H1 (cell line): ENCODE data around the gene MRGPRE. TPM values are rescaled to one million over a fixed set of nuclear protein-coding genes. Genes with fewer than 3 reads are reported as not detected.

Experiments
- CTCF ChIA-PET: fragments of 300-600 bp; sonication (Branson Sonifier 250); formaldehyde crosslinking; loops from one replicate; lab custom pipeline; 2021; ENCODE audit not compliant: partially characterized antibody; lab: Charles Lee
- POLR2A ChIA-PET: fragments of 300-600 bp; sonication (Branson Sonifier 250); formaldehyde crosslinking; loops from one replicate; lab custom pipeline; 2021; ENCODE audit warnings: inconsistent platforms; ENCODE audit not compliant: partially characterized antibody; lab: Charles Lee
- DNase-seq, 2 experiments: peaks; one replicate each; pipeline versions ENCODE4 v3.0.0 to v3.0.0-alpha.2; 2010 to 2022; ENCODE audit warnings: low spot score in 2 of 2, low read depth in 1 of 2, mixed read lengths in 1 of 2
- FAIRE-seq: peaks from 2 replicates; lab custom pipeline; 2011; peaks lifted over from hg19 to GRCh38; lab: Jason Lieb, UNC
- H2AFZ ChIP-seq: 2 replicates; pipeline ENCODE4 v1.8.1; 2012; ENCODE audit warnings: low read length, inconsistent platforms
- H2AK5ac ChIP-seq: 2 replicates; pipeline ENCODE4 v1.6.1; 2013; ENCODE audit warnings: low read depth, low read length
- H2BK120ac ChIP-seq: replicated peaks from 2 replicates; pipeline ENCODE3; 2013; ENCODE audit warnings: low read depth, low read length, inconsistent platforms
- H2BK12ac ChIP-seq: 2 replicates; pipeline ENCODE4 v1.6.1; 2013; ENCODE audit warnings: low read depth, low read length
- H2BK15ac ChIP-seq: 2 replicates; pipeline ENCODE4 v1.6.1; 2013; ENCODE audit warnings: low read length
- H2BK20ac ChIP-seq: 2 replicates; pipeline ENCODE4 v1.6.1; 2013; ENCODE audit warnings: low read length
- H2BK5ac ChIP-seq: 2 replicates; pipeline ENCODE4 v1.6.1; 2013; ENCODE audit warnings: low read depth, low read length
- H3K14ac ChIP-seq: 2 replicates; pipeline ENCODE4 v1.6.1; 2013; ENCODE audit warnings: inconsistent platforms; ENCODE audit not compliant: insufficient read length
- H3K18ac ChIP-seq: 2 replicates; pipeline ENCODE4 v1.6.1; 2013; ENCODE audit warnings: low read length; ENCODE audit errors: extremely low read depth
- H3K23ac ChIP-seq: 2 replicates; pipeline ENCODE4 v1.6.1; 2013; ENCODE audit warnings: inconsistent platforms; ENCODE audit not compliant: insufficient read length
- H3K23me2 ChIP-seq: 2 replicates; pipeline ENCODE4 v1.6.1; 2013; ENCODE audit warnings: low read depth, low read length
- H3K27ac ChIP-seq: 2 replicates; pipeline ENCODE4 v1.6.1; 2011; ENCODE audit warnings: low read depth, low read length, inconsistent platforms
- H3K27me3 ChIP-seq, 4 experiments: replicated peaks in 1 of 4; 1 replicate in 1 of 4; 2 replicates in 3 of 4; pipeline versions ENCODE4 v1.6.1 to v1.8.1; 2011 to 2013; ENCODE audit warnings: low read length in 3 of 4, mild to moderate bottlenecking in 3 of 4, inconsistent platforms in 2 of 4, mixed read lengths in 2 of 4, moderate library complexity in 1 of 4; ENCODE audit not compliant: control insufficient read depth in 3 of 4, insufficient read depth in 3 of 4; ENCODE audit errors: extremely low read depth in 1 of 4
- H3K36me3 ChIP-seq, 4 experiments: 2 replicates each; pipeline versions ENCODE4 v1.6.1 to v1.8.1; 2011 to 2013; ENCODE audit warnings: mild to moderate bottlenecking in 4 of 4, low read length in 3 of 4, moderate library complexity in 2 of 4, control low read depth in 1 of 4, inconsistent platforms in 1 of 4; ENCODE audit not compliant: insufficient read depth in 4 of 4, control insufficient read depth in 2 of 4
- H3K4ac ChIP-seq: replicated peaks from 2 replicates; pipeline ENCODE3; 2013; ENCODE audit warnings: low read length, low read depth, mixed read lengths, inconsistent platforms; ENCODE audit not compliant: insufficient read length
- H3K4me1 ChIP-seq, 4 experiments: replicated peaks in 1 of 4; 1 replicate in 1 of 4; 2 replicates in 3 of 4; pipeline versions ENCODE4 v1.6.1 to v1.8.1; 2011 to 2013; ENCODE audit warnings: low read length in 3 of 4, inconsistent platforms in 2 of 4, mixed read lengths in 1 of 4; ENCODE audit not compliant: insufficient read depth in 4 of 4, control insufficient read depth in 3 of 4
- H3K4me2 ChIP-seq, 2 experiments: 2 replicates each; pipeline versions ENCODE4 v1.6.1 to v1.8.1; 2011 to 2013; ENCODE audit warnings: low read depth in 2 of 2, low read length in 2 of 2, control low read depth in 1 of 2, inconsistent platforms in 1 of 2, mild to moderate bottlenecking in 1 of 2; ENCODE audit not compliant: insufficient read depth in 1 of 2
- H3K4me3 ChIP-seq, 4 experiments: fragments of 200-600, 300-600 bp in 1 of 4; sonication (generic), shearing (Covaris generic), sonication (Bioruptor Twin) in 1 of 4; 2 replicates each; pipeline versions ENCODE4 v1.5.1 to v1.8.1; 2011 to 2016; ENCODE audit warnings: low read length in 4 of 4, low read depth in 3 of 4, control low read depth in 2 of 4, inconsistent platforms in 2 of 4, mild to moderate bottlenecking in 2 of 4, mixed read lengths in 1 of 4, moderate library complexity in 1 of 4; ENCODE audit not compliant: insufficient read depth in 2 of 4; ENCODE audit errors: extremely low read depth in 1 of 4
- H3K56ac ChIP-seq: replicated peaks from 2 replicates; pipeline ENCODE3; 2013; ENCODE audit warnings: low read depth, mild to moderate bottlenecking, mixed read lengths, low read length, inconsistent platforms; ENCODE audit not compliant: insufficient read length
- H3K79me1 ChIP-seq: 2 replicates; pipeline ENCODE4 v1.6.1; 2013; ENCODE audit warnings: low read depth, low read length, control low read depth
- H3K79me2 ChIP-seq, 2 experiments: 2 replicates each; pipeline versions ENCODE4 v1.6.1 to v1.8.1; 2012 to 2013; ENCODE audit warnings: low read length in 2 of 2, mild to moderate bottlenecking in 2 of 2, inconsistent platforms in 1 of 2; ENCODE audit not compliant: insufficient read depth in 2 of 2, control insufficient read depth in 1 of 2
- H3K9ac ChIP-seq, 4 experiments: replicated peaks in 1 of 4; 1 replicate in 1 of 4; 2 replicates in 3 of 4; pipeline versions ENCODE4 v1.6.1 to v1.8.1; 2011 to 2013; ENCODE audit warnings: low read depth in 3 of 4, low read length in 3 of 4, control low read depth in 2 of 4, mild to moderate bottlenecking in 2 of 4, moderate library complexity in 2 of 4, inconsistent platforms in 1 of 4; ENCODE audit errors: extremely low read depth in 1 of 4
- H3K9me3 ChIP-seq, 2 experiments: 2 replicates each; pipeline versions ENCODE4 v1.6.1 to v1.8.1; 2012 to 2013; ENCODE audit warnings: mild to moderate bottlenecking in 2 of 2, moderate library complexity in 2 of 2, control low read depth in 1 of 2, inconsistent platforms in 1 of 2, low read depth in 1 of 2, low read length in 1 of 2, mixed read lengths in 1 of 2; ENCODE audit not compliant: insufficient read depth in 2 of 2
- H4K20me1 ChIP-seq, 2 experiments: replicated peaks in 1 of 2; 2 replicates each; pipeline versions ENCODE3 to v1.8.1; 2011 to 2013; ENCODE audit warnings: inconsistent platforms in 2 of 2, low read length in 2 of 2, mild to moderate bottlenecking in 1 of 2; ENCODE audit not compliant: insufficient read depth in 2 of 2, control insufficient read depth in 1 of 2
- H4K5ac ChIP-seq: 2 replicates; pipeline ENCODE4 v1.6.1; 2013; ENCODE audit warnings: low read length, low read depth, mixed read lengths, inconsistent platforms; ENCODE audit not compliant: insufficient read length
- H4K8ac ChIP-seq: 2 replicates; pipeline ENCODE4 v1.8.0; 2013; ENCODE audit warnings: mild to moderate bottlenecking, moderate library complexity, low read length, inconsistent platforms; ENCODE audit not compliant: insufficient read depth; ENCODE audit errors: extremely low read depth
- H4K91ac ChIP-seq: replicated peaks from 2 replicates; pipeline ENCODE3; 2013; ENCODE audit warnings: low read length, mixed read lengths, inconsistent platforms; ENCODE audit not compliant: insufficient read length
- FOSL1 ChIP-seq: IDR thresholded peaks from 2 replicates; pipeline ENCODE4 v1.6.1; 2011; ENCODE audit warnings: mild to moderate bottlenecking, low read depth, low read length, moderate library complexity; ENCODE audit not compliant: insufficient read depth
- SUZ12 ChIP-seq: fragments of 200-600 bp; sonication (generic); IDR thresholded peaks from 2 replicates; pipeline ENCODE4 v1.6.1; 2012; ENCODE audit warnings: mild to moderate bottlenecking, inconsistent platforms, low read length, moderate library complexity, mixed read lengths
- WGBS, 2 experiments: shearing (Covaris generic) in 1 of 2; methylation state at CpG; one replicate each; pipeline versions ENCODE4 v1.1.6 to v1.1.7; 2013 to 2015; ENCODE audit warnings: low lambda C conversion rate in 2 of 2, mixed read lengths in 2 of 2, inconsistent platforms in 1 of 2, low coverage in 1 of 2, missing lambda C conversion rate in 1 of 2; ENCODE audit not compliant: insufficient replicate concordance in 2 of 2, insufficient coverage in 1 of 2, insufficient read length in 1 of 2; ENCODE audit errors: extremely low coverage in 1 of 2, missing lambda C conversion rate in 1 of 2; 5-methylcytosine and 5-hydroxymethylcytosine counted together
- polyA plus RNA-seq, 7 experiments: library from polyadenylated mRNA; depleted of rRNA in 3 of 7; stranded (reverse) in 5 of 7; unstranded in 2 of 7; fragments of >200 nt in 5 of 7; fragments of 200-250 nt in 2 of 7; gene quantifications; 1 replicate in 5 of 7; 2 replicates in 1 of 7; 4 replicates in 1 of 7; pipeline versions ENCODE4 v1.2.1 to v1.2.3, GENCODE V29; 2011 to 2013; ENCODE audit warnings: missing spikeins in 2 of 7, mixed read lengths in 2 of 7
- total RNA-seq: library from RNA; stranded (reverse); fragmentation: NEBNext Ultra II Directional; extraction: Animal tissue kit (Norgen Biotek cat#: 25700); gene quantifications from 2 replicates; pipeline ENCODE4 v1.2.1, GENCODE V29; 2021

MRGPRE gene
- total and polyA plus RNA-seq, 2 of the 8 experiments (the other 6 are each of a cell fraction or from before 2014, with no cell fraction given): not detected

DNA sequence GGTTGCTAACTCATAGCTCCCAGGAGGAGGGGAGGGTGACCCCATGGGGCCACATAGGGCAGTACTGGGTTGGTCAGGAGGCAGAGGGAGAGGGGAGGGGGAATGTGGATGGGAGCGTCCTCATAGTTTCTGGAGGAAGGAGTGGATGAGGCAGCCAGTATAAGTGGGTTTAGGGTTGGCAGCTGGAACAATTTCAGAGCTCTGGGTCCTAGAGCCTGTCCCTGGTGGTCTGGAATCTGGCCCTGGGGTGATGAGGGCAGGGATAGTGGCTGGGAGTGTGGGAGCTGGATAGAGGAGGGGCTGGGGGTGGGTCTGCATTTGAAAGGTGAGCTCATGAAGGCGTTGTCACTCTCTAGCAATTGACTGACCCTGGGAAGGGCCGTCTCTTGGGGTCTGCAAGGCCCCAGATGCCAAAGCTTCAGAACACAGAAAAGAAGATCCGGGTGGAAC lies 8.3 kb downstream of the MRGPRE start:
- POLR2A ChIA-PET: interaction anchor here (0.8 to 1.8 kb wide), 5 partner anchors 12 to 61 kb away, joined by 3 to 4 read pairs (median 3); no protein-coding TSS in a partner anchor
- no peaks in the 10 kb centered on the region for H3K9me3 ChIP-seq
- no peak overlapping the region for H3K23ac ChIP-seq
- no peak overlapping the region for H3K14ac ChIP-seq
- H3K4ac ChIP-seq: no peak overlapping the region
- no peaks in the 10 kb centered on the region for H3K27me3 ChIP-seq
- 0 out of 2 replicates have a peak overlapping the region, but pooled peaks have one; percentile 74 for H2BK15ac ChIP-seq
- TF ChIP-seq SUZ12 (no peak), FOSL1 (0 out of 2 replicates have a peak, but pooled peaks have one; percentile 62)
- no peak overlapping the region for H4K8ac ChIP-seq
- FAIRE-seq: no peak
- no peak overlapping the region for H4K5ac ChIP-seq
- H3K9ac ChIP-seq: no peak overlapping the region
- 63% methylated on average over 4 of the region's 4 CpGs; no CpG with 5 or more reads in 1 of the 2 experiments for WGBS, 2 experiments
- peak overlapping the region; percentile 9; the same call in 1 of the 2 replicates for H3K18ac ChIP-seq
- peak in 1 of 2 experiments; percentile 49 for DNase-seq
- CTCF ChIA-PET: interaction anchor here (0.7 to 3.6 kb wide), 23 partner anchors 10 to 386 kb away, joined by 3 to 15 read pairs (median 5); no protein-coding TSS in a partner anchor
- no peaks in the 10 kb centered on the region for H3K79me1 ChIP-seq
- H2BK120ac ChIP-seq: no peak overlapping the region
- no peak overlapping the region for H2AK5ac ChIP-seq
- peaks cover 0 to 23% (median 10%) of the 10 kb centered on the region in 4 experiments; a peak in 6 of 7 replicates for H3K4me1 ChIP-seq
- 0 out of 2 replicates have a peak overlapping the region, but pooled peaks have one; percentile 50 for H2BK12ac ChIP-seq
- no peaks in the 10 kb centered on the region for H3K36me3 ChIP-seq
- H3K4me2 ChIP-seq: 0 out of 4 replicates have a peak overlapping the region, but pooled peaks of 1 of the 2 experiments have one; percentile 9
- H4K91ac ChIP-seq: no peak overlapping the region
- H3K4me3 ChIP-seq: no peak overlapping the region
- no peak overlapping the region for H2BK20ac ChIP-seq
- no peaks in the 10 kb centered on the region for H4K20me1 ChIP-seq
- H3K23me2 ChIP-seq: no peaks in the 10 kb centered on the region
- no peak overlapping the region for H3K27ac ChIP-seq
- H3K79me2 ChIP-seq: no peaks in the 10 kb centered on the region
- H3K56ac ChIP-seq: no peak overlapping the region
- H2AFZ ChIP-seq: no peak overlapping the region
- H2BK5ac ChIP-seq: no peak overlapping the region
